Activated T-cell treated with anti-CD3 and anti-CD28 coated beads for 4 hours (primary cell): Measurements from ENCODE around the gene AZI2.

Experiments
- DNase-seq: peaks from one replicate; pipeline ENCODE4 v3.0.0-alpha.2; 2020

The AZI2 gene

DNA sequence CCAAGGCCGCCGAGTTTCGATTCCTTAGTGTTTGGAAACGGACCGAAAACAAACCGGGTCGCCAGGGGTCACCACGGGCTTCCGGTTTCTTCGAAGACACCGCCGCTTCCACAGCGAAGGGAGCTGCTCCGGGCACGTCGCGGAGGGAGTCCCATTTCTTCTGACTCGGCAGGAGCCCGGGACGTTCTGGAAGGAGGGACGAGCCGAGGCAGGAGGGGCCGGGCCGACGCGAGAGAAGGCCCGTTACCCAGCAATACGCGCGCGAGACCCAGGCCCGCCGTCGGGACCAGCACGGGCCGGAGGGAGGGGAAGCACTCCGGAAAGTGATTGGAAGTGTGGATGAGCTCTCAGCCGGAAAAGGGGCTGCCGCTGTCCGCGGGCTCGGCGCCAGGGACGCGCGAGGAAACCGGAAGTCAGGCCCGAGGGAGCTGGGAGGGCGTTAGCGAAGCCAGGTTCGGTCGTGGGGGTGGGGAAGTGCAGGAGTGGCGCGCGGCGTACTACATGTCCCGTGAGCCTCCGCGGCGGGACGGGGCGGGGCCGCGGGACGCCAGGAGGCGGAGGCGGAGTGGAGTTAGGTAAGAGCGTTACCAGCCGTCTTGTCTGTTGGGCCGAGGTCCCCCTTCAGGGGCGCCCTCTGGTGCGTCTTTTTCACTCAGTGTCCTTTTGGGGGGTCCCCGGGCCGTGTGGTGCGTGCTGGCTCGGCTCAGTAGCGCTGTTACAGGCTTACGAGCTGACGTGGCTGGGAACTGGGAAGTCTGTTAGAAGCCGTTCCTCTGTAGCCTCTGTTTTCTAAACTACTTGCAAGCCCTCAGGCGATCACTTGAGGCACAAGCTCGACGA is at the start of gene AZI2, which contains the start of gene ZCWPW2:
TSS of gene AZI2 (minus strand) at position 196 of the 840 bp plus-strand sequence. CDS start 8,207 bp downstream, outside the sequence.
TSS of gene ZCWPW2 (plus strand) at position 93 of the 840 bp plus-strand sequence. CDS start 64,348 bp downstream, outside the sequence.
- DNase-seq = peak; percentile 89

DNA sequence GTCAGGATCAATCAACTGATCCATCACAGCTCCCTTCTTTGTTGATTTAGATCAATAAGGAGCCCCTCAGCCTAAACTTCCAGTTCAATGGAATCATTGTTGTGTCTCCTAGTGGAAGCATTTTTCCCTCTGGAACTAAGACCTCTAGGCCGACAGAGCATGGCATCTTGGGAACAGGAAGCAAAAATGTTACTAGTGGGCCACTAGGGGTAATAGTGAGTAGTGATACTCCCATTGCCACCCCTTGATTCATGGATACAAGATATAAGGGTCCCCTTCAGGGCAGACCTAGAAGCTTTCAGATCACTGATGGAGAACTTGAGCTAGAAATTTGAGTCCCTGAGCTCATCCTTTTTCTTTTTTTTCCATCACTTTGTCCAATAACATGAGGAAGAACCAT is 40.4 kb upstream of the AZI2 start:
- no peak for DNase-seq

- DNase-seq = no peak
These were observed 37.4 kb upstream of the AZI2 start for GRCh38 chr3:28386049-28386448.

- DNase-seq = no peak
These were observed 27.8 kb upstream of the AZI2 start for GRCh38 chr3:28376424-28376823.

DNA sequence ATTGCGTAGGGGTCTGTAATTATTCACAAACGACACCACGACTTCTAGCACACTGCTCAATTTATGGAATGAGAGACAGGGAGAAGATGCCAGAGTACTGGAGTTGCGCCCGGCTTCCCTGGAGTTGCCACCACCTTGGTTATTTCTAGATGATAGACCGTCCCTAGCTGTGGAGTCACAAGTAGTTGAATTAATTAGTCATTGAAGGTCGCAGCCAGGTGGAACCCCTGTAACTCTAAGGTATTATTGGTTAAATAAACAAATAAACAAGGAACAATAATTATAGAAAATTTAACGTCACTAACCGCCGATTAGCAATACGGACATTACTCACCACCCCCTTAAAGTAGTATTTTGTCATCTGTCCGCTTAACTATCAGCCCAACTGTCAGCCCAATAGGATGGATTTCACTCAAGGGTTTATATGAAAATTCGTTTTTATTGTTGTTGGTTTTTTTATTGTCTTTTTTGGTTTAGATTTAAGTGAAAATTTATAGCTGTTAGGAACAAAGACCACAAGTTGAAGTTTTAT is 911 bp upstream of the AZI2 start:
- DNase-seq = no peak

DNA sequence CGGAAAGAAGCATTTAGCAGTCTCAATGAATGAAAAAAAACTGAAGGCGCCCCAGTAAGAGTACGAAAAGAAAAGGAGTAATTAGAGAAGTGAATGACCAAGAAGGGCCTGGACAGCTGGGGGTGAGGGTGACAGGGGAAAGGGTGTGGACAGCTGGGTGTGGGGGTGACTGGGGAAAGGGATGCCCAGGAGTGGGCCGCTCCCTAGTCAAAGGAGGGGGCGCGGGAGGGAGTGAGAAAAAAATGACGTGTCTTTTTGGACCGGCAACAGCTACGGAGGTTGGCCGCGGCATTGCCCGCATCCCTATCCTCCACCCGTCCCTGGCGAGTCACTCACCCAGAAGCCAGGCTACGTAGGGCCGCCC is 377 bp downstream of the AZI2 start:
- no peak for DNase-seq

DNA sequence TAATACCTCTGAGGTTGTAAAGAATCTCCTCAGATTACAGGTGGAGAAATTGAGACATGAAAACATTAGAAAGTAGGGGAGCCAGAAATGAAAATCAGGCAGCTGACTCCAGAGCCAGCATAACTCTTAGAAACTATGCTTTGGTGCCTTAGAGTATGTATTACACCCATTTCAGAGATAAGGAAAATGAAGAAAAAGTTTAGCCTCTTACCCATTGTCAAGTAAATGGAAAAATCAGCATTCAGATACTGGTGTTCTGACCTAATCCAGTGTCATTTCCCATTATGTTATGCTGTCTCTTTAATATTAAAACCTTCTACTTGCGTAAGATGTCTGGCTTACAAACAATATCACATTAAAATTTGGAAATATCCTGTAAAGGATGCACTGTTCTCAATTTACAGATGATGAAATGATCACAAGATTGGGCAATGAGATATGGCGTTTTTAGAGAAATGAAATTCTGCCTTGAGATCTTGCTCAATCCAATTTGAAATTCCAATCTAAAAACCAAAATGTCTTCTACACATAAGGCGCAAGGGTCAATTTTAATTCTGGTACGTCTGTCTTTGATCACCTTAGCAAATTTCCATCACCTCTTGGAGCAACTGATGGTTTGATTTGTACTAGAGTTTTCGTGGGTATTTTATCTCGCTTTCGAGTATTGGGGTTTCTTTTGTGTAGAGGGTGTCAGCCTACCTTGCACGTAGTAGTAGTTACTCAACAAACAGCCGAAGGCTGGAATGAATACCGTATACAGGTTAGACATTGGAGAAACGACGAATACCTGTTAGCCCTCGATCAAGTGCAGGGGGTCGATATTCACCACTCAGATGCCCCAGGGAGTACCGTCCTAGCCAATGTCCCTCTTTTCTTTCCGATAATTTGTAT is 1.0 kb downstream of the AZI2 start:
- DNase-seq = no peak

DNA sequence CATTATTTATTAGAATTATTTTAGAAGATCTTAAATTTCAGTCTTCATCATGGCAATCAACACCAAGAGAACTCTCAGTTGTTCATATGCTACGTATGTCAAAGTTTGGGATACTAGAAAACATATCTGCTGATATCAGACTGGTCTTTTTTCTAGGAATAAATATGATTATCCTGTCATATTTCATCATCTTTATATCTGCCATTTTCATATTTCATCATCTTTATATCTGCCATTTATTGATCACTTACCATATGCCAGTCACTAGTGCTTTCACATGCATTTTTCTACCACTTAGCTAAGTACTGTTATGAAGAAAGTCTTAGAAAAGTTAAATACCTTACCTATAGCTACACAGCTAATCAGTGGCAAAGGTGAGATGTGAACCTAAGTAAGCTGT is 2.9 kb downstream of the AZI2 start:
- DNase-seq = no peak

DNA sequence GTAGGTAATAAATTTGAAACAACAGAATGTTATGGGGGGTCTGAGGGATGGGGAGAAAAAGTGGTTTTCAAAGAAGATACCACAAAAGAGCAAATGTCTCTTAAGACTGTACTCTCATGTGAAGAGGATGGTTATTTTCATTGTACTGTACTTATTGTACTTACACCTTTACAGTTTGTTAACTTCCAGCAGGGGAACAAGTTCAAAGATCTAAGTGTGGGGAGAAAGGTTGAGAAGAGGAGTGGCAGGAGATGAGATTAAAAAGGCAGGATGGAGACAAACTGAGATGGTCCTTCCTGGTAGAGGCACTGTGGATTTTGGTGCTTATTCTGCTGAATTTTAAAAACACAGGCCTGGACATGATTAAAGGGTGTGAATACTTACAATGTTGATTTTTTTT is 5.5 kb downstream of the AZI2 start:
- no peak for DNase-seq

DNA sequence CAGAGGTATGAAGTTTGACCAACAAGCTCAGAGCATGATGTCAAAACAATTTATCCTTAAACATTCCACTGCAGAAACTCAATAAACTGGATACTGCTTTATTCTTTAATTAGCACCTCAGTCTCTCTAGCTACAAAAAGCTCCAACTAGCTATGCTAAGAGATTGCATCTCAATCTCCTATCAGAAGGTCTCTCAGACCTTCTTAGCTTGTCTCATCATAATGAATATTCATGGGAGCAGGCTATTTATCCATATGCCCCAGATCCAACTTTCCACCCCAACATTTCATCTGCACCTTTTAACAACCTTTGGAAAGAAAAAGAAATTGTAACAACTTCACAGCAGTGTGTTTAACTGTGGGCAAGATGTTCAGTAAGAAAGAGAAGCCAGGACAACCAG is 11.4 kb downstream of the AZI2 start:
- no peak for DNase-seq

GRCh38 chr3:28335246-28335645 is 13.4 kb downstream of the AZI2 start:
- DNase-seq = no peak

DNA sequence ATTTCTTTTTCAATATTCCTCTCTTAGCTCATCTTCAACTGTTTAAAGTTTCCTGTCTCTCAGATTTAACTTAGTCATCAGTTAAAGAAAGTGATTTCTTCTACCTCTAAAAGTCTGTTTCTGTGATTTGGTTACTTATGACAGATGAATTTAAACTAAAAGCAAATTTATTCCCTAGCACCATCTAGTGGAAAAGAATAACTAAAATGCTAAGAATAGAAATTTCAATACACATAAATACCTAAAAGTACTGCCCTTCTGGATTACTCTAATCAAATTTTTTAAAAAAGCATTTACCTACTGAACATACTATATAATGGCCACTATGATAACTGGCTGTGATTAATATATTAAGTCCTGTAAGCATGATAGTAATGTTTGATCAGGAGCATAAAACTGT is 14.1 kb downstream of the AZI2 start:
- DNase-seq = no peak

DNA sequence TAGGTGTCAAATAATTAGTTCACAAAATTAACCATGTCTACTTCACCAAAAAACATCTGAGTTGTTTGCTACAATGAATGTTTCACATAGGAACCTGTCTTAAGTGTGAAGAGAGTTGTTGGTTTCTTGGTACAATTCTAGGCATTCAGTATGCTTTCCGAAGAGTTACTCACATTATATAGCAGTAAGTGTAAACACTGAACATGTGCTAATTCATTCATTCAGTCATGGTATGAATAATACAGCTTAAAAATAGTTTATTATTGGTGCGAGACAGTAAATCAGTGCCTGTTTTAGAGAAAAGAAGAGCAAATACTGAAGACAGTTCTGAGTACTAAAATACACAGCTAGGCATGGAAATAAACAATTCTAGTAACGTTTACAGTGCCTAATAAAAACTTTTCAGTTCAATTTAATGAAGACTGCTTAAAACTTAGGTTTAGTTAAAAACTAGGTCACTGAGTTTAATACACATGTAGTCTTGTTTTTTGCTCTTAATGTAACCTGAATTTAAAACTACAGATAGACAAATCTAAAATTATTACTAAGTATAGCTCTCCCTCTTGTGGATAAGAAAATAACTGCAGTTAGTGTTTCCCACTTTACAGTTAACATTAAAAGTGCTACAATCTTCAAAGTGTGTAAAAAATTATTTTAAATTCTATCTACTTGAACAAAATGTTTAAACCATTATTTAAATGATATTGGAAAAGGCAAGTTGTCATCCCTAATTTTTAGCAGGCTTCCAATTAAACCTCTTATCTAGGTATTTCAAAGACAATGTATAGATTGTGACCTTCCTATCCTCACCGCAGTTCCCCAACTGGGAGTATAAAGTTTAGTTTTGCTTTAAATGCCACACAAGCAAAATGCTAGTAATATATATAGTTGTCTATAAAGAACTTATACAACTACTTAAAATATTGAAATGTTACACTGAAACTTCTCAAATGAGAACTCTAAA is 20.2 kb downstream of the AZI2 start:
- DNase-seq = no peak

DNA sequence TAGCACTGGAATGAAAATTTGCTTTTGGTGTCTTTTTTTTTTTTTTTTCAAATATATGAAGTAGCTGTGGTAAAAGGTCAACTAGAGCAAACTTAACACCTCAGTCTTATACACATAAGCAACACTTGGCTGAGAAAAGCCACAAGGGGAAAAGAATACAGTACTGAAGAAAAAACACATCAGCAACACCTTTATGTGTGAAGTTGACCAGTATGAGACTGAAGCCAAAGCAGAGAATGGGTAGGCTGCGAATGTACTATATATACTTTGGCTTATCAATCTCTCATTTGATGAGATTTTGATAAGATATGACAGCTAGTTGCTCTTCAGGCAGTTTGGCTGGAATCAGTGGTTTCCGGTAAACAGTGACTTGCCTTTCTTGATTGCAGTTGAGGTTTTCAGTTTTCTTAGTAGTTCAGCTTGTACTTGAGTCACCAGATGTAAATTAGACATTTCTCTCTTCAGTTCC is 22.1 kb downstream of the AZI2 start:
- DNase-seq = no peak

- DNase-seq = no peak
These were observed 26.2 kb downstream of the AZI2 start for GRCh38 chr3:28322464-28322863.

- no peak for DNase-seq
These were observed 27.6 kb downstream of the AZI2 start for GRCh38 chr3:28320981-28321380.

- DNase-seq = no peak
These were observed 31.1 kb downstream of the AZI2 start for GRCh38 chr3:28317438-28318022.

GRCh38 chr3:28316226-28316625 is 32.4 kb downstream of the AZI2 start:
- DNase-seq = no peak

- DNase-seq = no peak
These were observed 32.9 kb downstream of the AZI2 start for GRCh38 chr3:28315711-28316110.

- DNase-seq = no peak
These were observed 40.4 kb downstream of the AZI2 start for GRCh38 chr3:28308196-28308595.

GRCh38 chr3:28301688-28302087 is 46.9 kb downstream of the AZI2 start:
- DNase-seq = no peak
